A549 treated with DMSO at 1 μM for 4 hours (cell line): ENCODE results near the gene CDH11. TPM values are rescaled to one million over a fixed set of nuclear protein-coding genes. Genes with fewer than 3 reads are reported as not detected.

ENCODE experiments used
- total RNA-seq: library from RNA; stranded (reverse); fragments of 200-300 nt; extraction: Qiagen RNA extraction; gene quantifications from 5 replicates; pipeline ENCODE4 v1.2.3, GENCODE V29; 2022; ENCODE audit warnings: low read depth

The CDH11 gene
- total RNA-seq = 0.44 to 0.83 TPM (median 0.58 TPM) in 5 replicates

DNA sequence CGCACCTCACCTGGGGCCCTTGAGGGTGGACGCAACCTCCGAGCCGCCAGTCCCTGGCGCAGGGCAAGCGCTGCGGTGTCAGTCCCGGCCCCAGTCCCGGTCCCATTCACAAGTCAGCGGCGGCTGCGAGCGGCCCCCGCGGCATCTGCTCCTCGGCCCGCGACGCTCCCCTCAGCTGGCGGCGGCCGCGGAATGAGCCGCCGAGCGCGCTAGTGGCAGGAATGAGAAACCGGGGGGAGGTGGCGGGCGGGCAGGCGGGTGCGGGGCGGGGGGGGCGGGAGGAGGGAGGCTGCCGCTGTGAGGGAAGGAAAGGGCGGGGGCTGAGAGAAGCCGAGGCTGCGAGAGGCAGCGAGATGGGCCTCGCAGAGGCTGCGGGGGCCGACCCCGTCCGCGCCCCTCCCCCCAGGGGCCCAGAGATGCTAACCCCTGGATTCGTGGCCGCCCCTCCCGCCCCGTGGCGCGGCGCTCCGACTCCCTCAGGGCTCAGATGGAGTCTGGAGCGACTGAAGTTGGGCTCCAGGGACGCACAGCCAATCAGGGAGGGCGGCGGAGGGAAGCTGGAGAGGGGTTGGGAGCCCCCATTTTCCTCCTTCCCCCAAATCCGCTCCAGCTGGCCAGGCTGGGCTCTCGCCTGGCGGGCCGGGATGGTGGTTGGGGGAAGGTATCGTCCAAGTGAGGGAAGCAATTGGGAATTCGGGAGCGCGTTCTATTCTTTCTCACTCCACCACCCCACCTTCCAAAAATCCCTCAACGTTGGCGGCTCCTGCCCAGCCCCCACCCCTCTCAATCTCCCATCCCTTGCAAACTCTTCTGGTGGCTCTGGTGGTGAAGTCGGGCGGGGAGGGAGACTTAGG is at the start of gene CDH11:
Gene CDH11 (minus strand): TSS at position 194 of the 854 bp plus-strand sequence. CDS start 117,194 bp downstream, outside the sequence.

